Measurements from ENCODE around the gene TNNT1.
"Not testable (repeated sequence)": the region's sequence is repeated elsewhere in the genome, so short reads cannot be mapped to it uniquely, and the experiment has no call there.

The TNNT1 gene

DNA sequence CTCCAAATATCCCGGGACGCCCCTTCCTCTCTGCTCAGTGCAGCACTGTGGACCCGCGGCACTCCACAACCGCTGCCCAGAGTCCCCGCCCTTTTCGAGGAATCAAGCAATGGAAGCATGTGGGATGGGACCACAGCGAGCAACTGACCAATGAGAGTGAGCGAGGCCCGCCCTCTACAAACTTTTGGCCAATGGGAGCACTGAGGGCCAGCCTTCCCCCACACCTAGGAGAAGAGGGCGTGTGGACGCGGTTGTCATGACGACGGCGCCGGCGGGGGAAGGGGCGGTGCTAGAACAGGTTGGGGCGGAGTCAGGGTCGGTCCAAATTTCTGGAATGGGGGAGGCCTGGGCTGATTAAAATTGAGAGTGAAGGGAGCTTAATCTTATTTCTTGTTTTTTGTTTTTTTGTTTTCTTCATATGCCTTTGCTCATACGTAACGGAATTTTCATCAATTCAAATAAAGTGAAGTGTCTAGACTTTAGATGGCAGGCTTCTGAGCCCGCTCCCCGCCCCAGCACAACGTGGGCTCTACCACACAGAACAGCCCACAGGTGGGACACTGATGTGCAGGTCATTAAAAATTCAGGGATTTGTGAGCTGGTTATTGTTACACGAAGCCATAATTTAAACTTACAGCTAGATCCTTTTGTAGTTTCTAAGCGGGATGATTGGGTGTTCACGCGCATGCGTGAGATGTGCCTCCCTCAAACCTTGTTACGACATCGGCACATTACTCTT is 17.7 kb upstream of the TNNT1 start, which contains the start of gene DNAAF3:
TSS of gene DNAAF3 (minus strand) at position 84 of the 739 bp plus-strand sequence. CDS start 200 bp downstream, outside the sequence.
- peak; percentile 98 for FAIRE-seq

DNA sequence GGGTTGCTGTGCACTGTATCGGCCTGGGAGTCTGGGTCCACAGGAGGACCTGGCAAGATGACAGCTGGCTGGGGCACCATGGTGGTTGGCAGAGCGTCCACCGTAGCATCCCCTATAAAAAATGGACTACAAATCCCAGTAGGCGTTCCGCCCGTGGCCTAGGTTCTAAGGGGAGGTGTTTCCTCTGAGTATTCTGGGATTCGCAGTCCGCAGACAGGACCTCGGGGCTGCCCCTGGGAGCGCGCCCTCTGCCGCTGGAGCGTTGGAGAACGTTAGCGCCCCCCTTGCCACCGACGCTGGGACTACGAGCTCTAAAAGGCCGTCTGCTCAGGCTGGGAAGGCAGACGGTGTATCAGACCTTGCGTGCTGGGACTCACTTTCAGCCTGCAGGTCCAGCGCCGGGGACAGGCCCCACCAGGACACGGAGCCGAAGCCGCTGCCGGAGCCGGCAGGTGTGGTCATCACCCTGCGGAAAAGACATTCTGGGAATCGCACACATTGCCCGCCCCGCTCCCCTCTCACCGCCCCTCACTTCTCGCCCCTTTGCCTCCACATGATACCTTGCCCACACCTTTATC is 17.0 kb upstream of the TNNT1 start:
- FAIRE-seq: peak; percentile 79

DNA sequence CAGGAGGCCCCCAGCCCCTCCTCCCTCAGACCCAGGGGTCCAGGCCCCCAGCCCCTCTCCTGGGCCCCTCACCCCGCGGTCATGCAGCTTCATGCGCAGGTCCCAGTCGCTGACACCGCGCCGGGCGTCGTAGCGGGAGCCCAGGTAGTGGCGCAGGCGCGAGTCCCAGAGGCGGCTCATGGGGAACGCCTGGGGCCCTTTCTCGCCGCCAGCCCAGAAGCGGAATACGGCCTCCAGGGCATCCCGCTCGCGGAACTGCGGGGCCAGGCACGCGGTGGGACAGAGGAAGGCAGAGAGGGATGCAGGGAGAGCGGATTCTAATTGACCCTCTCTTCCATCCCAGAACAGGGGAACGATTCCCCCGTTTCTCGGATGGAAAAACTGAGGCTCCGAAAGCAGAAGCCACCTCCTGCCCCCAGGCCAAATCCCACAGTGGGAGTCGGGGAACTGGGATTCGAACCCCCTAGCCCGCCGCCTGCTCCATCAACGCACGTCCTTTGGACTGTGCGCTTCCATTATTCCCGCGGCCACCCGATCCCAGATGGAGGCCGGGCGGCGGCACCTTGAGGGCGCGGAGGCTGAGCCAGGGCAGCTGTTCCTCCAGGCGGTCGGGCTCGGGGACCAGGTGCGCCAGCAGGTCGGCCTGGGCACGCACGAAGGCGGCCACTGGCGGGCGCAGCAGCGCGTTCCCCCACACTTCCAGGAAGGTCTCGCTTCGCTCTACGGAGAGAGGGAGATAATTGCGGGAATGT is 12.7 kb upstream of the TNNT1 start:
- FAIRE-seq: no peak

DNA sequence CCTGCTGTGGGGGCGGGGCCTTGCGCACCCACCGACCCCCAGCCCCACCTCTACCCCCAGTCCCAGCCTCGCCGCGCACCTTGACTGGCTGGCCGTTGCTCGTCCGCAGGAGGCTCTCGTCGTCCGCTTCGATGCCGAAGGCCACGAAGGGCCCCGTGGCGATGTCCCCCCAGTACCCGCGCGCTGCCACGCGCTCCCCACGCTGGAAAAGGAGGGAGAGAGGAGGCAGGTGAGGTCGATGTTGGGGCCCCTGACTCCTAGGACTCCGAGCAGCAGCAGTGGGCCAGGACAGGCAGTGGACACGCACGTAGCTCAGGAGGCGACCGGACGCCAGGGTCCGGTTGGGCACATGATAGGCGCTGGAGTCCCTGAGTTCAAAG is 12.0 kb upstream of the TNNT1 start:
- no peak for FAIRE-seq

DNA sequence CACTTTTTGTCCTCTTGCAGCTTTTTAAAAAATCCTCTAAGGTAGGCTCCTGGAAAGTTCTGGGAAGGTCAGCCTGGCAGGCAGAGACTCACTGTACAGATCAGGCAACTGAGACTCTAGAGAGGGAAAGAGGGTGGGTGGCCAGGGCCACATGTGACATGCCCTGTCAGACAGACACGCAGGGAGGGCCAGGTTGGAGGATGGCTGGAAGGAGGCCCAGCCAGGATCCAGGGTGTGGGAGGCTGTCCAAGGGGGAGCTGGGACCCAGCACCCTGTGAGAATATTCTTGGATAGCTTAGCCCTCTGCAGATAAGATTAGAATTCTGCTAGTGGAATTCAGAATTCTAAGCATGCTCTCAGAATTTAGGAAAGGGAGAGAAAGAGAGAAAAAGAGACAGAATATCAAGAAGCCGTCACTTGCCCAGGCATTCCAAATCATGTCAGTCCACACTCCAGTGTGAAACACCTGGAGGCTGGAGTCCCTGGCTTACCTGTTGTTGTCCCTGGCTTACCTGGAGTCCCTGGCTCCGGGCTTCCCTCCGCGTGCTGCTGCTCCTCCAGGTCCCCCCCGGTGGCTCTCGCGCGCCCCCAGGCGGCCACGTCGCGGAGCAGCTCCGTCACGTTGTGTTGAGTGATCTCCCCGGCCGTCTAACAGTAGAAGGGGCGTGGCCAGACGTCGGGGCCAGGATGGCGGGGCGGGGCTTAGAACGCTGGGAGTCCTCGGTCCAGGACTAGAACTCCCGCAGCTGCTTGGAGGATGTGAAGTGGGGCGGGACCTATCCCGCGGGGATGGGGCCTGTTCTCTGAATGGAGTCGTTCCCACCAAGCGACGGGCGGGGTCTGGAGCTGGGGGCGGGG is 11.4 kb upstream of the TNNT1 start:
- FAIRE-seq: peak; percentile 95

DNA sequence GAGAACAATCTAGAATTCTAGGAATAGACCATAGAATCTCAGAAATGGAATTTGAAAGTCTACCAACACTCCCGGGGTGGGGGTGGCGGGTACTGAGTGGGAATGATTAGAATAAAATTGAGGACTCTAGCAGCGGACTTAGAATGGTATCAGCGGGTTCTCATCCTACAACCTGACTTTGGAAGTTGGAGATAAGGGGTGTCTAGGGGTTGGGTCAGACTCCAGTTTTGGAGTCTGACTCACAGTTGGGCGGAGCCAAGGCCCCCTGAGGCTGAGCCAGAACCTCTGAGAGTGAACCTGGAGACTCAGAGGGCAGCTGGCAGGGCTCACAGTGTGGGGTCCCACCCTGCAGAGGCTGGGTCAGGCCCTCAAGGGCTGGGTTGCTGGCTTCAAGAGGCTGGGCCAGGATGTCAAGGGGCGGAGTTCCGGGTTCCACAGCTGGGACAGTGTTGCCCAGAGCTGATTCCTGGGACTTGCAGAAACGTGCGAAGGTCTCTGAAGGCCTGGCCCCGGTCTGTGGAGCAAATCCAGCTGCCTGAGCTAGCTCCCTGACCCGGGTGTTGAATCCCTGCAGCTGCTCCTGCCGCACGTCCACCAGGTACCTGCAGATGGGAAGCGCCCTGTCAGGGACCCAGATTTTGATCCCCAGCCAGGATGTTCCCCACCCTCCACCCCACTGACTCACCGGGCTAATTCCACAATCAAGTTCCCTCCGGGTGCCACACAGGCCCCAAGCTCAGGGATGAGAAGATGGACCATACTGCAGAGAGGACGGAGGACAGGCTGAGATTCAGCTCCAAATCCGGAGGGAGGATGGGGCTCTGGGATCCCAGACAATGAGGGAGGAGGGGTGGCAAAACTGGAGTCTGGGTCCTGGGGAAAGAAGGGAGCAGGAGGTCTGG is 10.1 kb upstream of the TNNT1 start:
- FAIRE-seq: peak; percentile 72

DNA sequence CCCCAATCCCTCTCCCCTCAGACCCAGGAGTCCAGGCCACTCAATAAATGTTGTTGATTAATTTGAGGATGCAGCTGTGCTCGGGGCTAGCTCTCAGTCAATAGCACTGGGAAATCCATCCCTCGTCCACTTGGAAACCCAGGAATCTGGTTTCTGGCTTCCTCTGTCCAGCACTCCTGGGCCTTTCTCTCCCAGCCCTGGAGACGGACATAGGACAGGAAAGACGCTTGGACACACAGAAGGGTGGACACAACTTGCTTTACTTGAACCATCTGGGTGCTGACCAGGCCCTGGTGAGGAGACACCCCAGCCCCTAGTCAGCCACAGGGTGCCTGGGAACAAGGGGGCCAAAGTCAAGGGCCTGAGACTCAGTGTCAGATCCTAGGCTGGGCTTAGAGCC is 9.4 kb upstream of the TNNT1 start:
- no peak for FAIRE-seq

DNA sequence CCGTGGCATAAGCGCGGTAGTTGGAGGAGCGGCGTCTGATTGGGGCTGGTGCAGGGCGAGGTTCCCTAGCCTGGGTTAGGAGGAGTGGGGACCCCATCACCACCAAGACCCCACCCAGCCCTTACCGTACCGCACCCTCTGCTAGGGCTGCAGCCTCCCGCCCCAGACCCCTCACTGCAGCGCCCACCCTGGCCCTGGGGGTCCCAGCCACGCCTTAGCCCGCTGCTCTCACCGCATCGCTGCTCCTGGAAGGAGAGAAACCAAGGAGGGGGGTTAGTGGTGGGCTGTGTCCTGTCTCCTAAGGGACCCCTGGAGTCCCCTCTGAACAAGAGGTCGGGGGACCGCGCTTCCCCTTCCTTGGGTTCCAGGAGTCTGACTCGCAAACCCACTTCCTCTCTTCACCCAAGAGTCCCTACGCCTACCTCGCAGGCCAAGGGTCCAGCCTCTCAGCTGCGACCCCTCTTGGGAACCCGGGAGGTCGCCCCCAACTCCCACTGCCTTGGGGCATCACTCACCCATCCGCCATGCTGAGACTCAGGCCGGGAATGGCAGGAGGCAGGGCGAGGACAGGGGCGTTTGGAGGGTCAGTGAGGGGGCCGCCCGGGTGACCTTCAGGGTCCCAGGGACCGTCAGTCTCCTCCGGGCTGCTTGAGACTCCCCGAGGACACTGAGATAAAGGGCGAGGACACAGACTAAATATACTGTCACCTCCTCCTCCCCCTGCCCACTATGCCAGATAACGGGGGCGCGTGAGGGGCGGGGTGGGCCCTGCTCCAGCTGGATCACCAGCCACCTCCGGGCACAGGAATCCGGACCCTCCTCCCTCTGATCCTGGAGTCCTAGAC is 8.3 kb upstream of the TNNT1 start, which contains the start of gene TNNI3:
TSS of gene TNNI3 (minus strand) at position 669 of the 845 bp plus-strand sequence. CDS start at position 526, 143 bp downstream.
- FAIRE-seq: no peak

DNA sequence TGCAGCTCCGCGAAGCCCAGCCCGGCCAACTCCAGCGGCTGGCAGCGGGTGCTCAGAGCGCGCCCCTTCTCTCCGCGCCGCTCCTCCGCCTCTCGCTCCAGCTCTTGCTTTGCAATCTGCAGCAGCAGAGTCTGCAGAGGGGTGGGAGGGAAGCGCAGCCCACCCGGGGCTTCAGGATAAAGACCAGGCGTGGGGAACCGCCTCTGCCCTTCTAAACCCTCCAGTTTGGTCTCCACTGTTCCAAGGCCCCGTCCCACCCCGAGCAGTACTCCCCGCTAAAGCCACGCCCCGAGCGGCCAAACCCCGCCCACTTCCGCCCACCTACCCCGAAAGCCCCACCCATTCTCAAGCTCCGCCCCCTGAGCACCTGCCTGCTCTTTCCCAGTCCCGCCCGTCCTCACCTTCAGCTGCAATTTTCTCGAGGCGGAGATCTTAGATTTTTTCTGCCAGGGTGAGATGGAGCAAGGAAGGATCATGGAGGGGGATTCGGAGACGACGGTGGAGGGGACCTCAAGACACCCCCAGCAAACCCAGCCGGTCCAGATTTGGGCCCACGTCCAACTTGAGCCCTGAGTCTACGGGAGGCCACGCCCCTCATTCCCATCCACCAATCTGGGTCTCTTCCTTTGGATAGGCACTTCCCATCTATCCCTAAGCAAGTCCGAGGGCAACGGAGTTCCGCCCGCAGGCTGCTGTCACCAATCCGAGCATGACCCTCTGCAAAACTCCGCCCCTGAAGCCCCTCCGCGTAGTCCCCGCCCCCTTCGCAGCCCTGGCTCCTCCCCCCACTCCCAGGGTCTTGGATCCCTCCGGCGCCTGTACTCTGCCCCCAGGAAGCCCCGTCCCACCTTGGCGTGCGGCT is 7.4 kb upstream of the TNNT1 start:
- peak; percentile 93 for FAIRE-seq

DNA sequence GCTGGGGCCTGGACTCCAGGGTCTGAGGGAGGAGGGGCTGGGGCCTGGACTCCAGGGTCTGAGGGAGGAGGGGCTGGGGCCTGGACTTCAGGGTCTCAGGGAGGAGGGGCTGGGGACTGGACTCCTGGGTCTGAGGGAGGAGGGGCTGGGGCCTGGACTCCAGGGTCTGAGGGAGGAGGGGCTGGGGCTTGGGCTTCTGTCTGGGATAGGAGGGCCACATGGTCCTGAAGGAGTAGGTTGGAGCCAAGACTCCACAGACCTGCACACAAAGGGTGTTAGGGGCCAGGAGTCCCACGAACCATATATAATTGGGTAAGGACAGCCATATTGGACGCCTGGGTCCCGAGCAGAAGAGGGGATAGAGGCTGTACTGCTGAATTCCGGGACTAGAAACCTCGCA is 6.8 kb upstream of the TNNT1 start:
- FAIRE-seq: not testable (repeated sequence)

DNA sequence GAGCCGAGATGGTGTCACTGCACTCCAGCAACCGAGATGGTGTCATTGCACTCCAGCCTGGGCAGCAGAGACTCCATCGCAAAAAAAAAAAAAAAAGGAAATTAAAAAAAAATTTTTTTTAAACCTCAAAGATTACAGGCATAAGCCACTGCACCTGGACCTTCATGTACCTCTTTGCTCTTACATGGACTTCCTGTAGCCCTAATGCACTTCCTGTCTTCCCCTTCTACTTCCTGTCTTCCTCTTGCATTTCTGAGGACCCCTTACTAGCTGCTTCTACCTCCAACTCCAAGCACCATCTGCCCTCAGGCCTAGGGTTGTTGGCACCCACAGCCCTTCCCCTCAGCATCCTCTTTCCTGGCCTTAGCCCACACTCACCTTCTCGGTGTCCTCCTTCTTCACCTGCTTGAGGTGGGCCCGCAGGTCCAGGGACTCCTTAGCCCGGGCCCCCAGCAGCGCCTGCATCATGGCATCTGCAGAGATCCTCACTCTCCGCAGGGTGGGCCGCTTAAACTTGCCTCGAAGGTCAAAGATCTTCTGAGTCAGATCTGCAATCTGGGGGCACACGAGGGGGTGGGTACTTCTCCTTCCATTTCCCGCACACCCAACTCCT is 4.8 kb upstream of the TNNT1 start:
- no peak for FAIRE-seq

DNA sequence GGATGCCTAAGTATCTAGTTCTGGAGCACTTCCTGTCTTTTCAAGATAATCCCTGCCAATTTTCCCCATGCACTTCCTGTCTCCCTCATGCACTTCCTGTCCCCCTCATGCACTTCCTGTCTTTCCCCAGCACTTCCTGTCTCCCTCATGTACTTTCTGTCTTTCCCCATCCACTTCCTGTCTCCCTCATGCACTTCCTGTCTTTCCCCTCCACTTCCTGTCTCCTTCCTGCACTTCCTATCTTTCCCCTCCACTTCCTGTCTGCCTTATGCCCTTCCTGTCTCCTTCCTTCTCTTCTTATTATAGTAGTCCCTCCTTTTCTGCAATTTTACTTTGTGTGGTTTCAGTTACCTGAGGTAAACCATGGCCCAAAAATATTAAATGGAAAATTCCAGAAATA is 3.0 kb upstream of the TNNT1 start:
- peak; percentile 78 for FAIRE-seq

DNA sequence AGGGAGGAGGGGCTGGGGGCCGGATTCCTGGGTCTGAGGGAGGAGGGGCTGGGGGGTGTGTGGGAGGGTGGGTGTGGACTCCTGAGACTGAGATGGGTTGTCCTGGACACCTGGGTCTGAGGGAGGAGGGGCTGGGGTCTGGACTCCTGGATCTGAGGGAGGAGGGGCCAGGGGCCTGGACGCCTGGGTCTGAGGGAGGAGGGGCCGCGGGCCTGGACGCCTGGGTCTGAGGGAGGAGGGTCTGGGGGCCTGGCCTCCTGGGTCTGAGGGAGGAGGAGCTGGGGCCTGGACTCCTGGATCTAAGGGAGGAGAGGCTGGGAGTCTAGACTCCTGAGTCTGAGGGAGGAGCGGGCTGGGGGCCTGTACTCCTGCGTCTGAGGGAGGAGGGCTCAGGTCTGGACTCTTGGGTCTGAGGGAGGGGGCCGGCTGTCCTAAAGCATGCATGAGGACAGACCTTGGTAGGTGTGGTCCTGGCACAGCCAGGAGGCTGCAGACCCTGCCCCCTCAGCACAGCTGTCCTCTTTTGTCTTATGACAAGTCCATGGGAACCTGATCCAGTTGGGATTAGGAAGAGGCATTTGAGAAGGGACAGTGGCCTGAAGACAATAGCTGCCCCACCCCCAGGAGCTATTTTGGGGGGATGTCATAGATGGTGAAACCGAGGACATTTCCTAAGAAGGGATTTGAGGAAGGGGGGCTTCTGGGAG is 1.3 kb downstream of the TNNT1 start:
- no peak for FAIRE-seq

DNA sequence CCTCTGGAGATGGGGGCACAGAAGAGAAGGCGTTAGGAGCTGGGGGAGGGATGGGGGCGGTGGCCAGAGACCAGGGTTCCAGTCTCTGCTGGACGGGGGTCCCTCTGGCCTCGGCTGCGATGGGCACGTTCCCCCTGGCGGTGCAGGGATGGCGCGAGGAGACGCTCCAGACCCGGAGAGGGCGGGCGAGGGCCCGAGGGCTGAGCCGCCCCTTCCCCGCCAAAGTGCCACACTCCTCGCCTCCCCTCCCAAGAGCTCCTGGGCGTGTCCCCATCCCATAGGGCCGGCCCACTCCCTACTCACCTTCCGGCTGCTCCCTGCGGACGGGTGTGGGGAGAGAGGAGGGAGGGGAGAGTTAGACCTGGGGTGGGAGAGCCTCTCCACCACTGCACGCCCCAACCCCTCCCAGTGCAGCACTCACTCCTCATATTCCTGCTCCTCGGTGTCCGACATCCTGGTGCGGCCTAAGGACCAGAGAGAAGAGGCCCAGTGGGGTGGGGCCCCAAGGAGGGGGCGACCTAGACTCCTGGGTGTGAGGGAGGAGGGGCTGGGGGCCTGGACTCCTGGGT is 2.2 kb downstream of the TNNT1 start:
- FAIRE-seq: peak; percentile 95

DNA sequence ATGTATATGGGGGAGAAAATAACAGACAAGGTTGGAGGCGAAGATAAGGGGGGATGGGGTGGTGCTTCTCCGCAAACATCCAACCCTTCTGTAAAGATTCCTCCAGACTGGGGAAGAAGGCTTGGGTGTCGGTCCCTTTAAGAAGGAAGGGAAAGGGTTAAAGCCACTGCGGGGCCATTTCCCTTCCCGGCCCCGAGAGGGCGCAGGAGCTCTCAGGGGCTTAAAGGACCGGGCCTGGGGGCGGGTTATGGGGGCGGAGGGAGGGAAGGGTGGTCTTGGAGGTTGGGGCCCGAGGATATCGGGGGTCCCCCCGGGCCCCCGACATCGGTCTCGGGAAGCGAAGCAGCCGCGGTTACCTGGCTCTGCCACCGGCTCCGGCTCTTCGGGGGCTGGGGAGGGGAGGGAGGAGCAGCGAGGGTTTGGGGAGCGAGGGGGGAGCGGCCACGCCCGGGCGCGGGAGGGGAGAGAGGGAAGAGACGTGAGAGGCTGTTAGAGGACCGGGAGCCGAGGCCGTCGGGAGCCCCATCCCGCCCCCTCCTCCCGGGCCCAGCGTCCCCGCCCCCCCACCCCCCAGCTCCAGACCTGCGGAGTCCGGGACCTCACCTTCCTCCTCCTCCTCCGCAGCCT is 2.8 kb downstream of the TNNT1 start:
- no peak for FAIRE-seq

DNA sequence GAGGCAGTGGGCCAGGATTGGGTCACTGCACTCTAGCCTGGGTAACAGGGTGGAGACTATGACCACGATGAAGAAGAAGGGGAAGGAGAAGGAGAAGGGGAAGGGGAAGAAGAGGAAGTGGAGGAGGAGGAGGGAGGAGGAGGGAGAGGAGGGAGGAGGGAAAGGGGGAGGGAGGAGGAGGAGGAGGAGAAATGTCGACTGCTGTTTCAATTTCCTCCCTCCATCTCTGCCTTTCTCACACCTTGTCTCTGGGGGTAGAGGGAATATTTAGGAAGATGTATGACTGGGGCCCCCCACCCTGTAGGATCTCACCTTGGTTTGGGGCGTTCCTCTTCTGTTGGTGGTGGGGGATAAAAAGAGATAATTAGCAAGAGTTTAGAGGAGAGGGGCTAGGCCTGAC is 3.8 kb downstream of the TNNT1 start:
- no peak for FAIRE-seq

DNA sequence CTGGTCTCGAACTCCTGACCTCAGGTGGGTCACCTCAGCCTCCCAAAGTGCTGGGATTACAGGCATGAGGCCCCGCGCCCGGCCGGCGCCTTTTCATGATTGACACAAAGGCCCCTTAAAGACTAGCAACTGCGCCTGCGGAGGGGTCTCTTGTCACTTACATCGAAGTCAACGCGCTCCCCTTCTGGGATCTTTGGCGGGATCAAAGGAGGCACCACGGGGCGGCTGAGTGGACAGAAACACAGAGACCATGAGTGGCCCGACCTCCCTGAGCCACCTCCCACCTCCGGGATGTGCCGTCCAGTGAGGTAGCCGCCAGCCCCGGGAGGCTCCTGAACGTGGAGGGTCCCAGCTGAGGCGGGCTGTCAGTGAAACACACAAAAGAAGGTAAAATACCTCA is 7.3 kb downstream of the TNNT1 start:
- no peak for FAIRE-seq

DNA sequence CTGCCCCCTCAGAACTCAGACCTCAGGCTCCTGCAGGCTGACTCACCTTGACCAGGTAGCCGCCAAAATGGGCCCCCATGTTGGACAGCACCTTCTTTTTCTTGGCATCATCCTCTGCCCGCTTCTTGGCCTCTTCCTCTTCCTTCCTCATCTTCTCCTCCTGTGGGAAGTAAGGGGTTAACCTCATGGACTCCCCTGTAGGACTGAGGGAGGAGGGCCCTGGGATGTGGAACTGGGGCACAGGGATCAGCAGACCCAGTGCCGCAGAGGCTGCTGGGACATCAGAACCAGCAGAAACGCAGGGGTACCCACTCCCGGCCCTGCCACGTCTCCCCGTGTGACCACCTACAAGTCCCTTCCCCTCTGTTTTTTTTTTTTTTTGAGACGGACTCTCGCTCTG is 11.1 kb downstream of the TNNT1 start:
- FAIRE-seq: no peak
